AG09319 (cell line): ENCODE results near the gene KLHL2.

ENCODE experiments used
- DNase-seq: peaks from one replicate; pipeline ENCODE4 v3.0.0-alpha.2; 2010; ENCODE audit warnings: low read depth; ENCODE audit errors: extremely low read depth
- TF ChIP-seq, protein P1 (sequence below): IDR thresholded peaks from 2 replicates; pipeline ENCODE4 v1.5.1; 2011; ENCODE audit warnings: low read depth, mild to moderate bottlenecking, inconsistent platforms, low read length, moderate library complexity

KLHL2 gene

DNA sequence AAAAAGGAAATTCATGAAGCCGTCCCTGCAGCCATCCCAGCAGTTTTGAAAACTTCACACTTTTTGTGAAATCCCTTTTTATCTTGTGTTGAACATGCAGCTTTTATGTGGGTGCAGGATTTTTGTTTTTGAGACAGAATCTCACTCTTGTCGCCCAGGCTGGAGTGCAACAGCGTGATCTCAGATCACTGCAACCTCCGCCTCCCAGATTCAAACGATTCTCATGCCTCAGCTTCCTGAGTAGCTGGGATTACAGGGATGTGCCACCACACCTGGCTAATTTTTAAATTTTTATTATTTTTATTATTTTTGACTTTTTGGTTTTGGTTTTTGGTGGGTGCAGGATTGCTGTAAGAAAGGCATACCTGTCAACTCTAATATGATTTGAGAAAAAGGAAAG is 112.1 kb downstream of the KLHL2 start:
- DNase-seq, result no peak
- TF ChIP-seq, protein P1, sequence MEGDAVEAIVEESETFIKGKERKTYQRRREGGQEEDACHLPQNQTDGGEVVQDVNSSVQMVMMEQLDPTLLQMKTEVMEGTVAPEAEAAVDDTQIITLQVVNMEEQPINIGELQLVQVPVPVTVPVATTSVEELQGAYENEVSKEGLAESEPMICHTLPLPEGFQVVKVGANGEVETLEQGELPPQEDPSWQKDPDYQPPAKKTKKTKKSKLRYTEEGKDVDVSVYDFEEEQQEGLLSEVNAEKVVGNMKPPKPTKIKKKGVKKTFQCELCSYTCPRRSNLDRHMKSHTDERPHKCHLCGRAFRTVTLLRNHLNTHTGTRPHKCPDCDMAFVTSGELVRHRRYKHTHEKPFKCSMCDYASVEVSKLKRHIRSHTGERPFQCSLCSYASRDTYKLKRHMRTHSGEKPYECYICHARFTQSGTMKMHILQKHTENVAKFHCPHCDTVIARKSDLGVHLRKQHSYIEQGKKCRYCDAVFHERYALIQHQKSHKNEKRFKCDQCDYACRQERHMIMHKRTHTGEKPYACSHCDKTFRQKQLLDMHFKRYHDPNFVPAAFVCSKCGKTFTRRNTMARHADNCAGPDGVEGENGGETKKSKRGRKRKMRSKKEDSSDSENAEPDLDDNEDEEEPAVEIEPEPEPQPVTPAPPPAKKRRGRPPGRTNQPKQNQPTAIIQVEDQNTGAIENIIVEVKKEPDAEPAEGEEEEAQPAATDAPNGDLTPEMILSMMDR, result no peak

DNA sequence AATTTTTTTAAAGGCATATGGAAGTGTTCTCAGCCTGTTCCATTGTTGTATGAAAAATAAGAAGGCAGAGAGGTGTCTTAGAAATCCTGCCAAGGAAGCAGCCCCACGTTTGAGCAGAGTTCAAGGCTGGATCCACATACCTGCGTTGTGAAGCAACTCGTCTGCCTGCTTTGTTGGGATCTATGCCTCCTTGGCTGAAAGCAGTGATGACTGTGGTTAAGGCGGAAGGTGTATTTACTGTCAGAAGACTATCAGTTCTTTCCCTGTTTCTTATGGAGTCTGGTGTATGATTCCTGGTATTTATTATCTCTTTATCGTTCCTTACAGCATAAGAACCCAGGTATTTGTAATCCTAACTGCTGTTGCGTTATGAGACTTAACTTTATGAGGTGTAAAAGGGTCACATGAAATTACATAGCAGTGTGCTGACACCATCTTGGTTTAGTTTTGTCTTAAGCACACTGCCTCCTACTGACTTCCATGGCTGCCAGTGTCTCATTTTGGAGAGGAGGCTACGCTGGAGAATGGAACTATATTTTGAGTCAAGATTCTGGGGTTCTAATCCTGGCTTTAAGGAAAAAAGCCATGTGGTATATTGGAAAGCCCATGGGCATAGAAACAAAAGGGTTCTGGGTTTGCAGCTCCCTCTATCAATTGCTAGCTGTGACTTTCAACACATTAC is 117.0 kb downstream of the KLHL2 start:
- TF ChIP-seq, protein P1, result no peak
- DNase-seq, result no peak

DNA sequence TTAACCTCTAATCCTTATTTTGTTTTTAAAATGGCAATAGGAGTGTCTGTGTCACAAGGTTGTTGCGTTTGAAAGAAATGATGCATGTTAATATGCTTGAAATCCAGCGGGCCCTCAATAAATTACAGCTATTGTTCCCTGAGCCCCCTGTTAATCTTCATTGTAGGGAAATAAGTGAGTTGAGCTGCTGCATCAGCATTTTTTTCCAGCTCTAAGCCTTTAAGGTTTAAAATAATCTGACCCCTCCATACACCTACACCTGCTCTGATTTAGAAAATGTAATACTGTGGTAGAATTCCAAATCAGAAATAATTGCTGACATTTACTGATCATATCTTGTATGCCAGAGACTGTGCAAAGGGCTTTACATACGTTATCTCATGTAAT is 117.5 kb downstream of the KLHL2 start:
- TF ChIP-seq, protein P1, result no peak
- DNase-seq, result no peak

DNA sequence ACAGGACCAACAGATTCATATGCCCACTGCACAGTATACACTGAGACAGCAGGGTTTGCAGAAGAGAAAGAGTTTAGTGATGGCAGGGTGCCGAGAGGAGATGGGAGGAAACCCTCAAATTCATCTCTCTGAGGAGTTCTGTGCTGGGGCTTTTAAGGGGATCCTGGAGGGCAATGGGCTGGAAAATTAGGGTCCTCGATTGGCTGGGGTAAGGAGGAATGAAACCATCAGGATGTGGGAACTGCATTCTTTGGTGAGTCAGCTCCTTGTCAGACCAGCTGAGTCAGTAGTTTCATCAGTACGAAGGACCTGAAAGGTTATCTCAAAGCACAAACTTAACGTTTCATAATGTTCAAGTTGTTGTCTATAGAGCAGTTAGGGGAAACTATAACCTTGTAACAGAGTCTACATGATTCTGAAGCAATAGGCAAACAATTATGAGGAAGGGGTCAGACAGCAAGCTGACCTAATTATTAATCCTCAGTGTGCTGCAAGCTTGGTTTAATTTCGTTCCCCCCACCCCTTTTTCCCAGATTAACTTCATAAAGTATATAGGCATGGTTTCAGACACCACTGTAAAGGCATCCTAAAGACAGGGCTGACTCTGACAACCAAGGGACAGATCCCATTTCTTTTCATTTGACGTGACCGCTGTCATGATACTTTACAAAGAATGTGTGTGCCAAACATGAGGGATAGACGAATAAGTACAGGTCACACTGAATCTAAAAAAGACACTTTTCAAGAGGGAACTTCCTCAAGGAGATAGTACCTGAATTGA is 118.6 kb downstream of the KLHL2 start:
- TF ChIP-seq, protein P1, result no peak
- peak; percentile 39 for DNase-seq

DNA sequence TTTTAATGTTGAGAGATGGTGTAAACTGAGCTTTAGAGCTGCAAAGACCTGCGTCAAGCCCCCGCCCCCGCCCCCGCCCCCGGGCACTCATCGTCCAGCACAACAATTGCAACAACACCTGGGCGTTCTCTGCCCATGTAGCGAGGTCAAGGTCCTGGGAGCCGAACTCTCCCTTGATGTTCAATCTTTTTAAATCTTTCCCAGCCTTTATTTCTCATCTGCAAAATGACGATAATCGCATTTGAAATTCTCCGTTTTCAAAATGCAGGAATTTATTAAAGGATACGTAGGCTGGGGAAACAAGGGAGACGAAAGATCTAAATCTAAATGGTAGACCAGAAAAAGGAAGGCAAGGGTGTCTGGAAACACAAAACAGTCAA is 119.5 kb downstream of the KLHL2 start:
- no peak for DNase-seq
- TF ChIP-seq, protein P1, result no peak

DNA sequence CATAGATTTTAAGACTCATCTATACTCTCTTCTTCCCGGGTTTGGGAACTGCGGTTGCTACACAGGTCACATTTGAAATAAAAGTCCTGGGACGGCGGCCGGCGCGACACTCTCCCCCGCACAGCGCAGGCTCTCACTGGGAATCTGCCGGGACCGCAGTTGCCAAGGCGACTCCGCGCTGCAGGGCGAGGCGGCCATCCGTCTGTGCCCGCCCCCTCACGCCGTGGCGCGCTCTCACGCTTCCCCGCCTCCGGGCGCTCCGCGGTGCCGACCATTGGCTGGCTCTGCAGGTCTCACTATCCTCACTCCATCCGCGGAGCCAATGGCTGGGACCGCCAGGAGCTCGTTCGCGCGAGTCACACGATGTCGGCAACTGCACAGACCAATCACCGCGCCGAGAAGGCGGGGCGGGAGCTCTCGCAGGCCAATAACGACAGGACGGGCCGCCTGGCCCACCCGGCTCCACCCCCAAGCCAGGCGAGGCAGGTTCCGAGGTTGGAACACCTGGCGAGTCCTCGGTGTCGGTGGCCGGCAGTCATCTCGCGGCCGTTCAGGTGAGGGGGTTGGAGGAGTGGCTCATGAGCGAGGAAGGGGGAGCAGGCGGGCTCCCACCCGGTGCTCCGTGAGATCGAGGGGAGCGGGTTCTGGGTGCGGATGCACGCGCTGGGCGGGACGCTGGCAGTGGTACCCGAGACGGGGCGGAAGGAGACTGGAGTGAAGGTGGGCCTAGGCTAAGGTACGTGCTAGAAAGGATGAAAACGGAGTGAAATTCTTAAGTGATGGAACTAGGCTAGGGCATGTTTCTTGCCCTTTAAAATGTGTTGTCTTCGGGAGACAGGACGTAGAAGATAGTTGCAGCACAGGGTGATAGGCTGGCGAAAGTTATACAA is 120.1 kb downstream of the KLHL2 start, which contains the start of gene MSMO1:
TSS of gene MSMO1 (plus strand) at position 459 of the 890 bp plus-strand sequence. CDS start 5,702 bp downstream, outside the sequence.
- TF ChIP-seq, protein P1, result no peak
- DNase-seq, result peak; percentile 97

DNA sequence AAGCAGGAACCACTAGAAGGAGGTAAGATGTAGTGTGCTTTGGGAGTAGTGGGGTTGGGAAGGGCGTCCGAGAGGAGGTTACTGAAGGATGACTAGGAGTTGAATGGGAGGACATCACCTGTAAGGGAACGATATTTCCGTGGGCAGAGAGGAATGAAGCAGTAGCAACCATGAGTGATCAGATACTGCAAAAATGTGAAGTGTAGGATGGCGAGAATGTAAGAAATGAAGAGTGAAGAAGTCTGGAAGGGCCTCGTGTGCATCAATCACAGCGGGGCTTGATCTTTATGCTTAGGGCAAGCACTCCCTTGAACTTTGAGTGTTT is 120.7 kb downstream of the KLHL2 start:
- DNase-seq, result no peak
- TF ChIP-seq, protein P1, result no peak
